COLO829 (cell line): ENCODE data around the gene EML2.
"Not testable (repeated sequence)": the region's sequence is repeated elsewhere in the genome, so short reads cannot be mapped to it uniquely, and the experiment has no call there.

Source experiments
- DNase-seq: peaks from one replicate; pipeline ENCODE4 v3.0.0; 2012; ENCODE audit warnings: low spot score

The EML2 gene

DNA sequence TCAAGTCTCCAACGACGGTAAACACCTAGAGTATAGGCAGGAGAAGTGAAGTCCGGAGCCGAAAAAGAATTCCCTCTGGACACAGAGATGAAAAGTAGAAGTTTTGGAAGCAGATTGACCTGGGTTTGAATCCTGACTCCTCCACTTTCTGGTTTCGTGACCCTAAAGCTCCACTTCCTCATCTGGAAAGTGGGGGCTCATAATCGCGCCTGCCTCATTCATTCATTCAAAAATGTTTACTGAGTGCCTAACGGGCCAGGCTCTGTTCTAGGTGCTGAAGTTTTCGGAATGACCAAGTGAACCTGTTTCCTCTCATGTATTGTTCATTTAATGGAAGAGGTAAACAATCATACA lies 7.1 kb upstream of the EML2 start:
- DNase-seq: no peak

DNA sequence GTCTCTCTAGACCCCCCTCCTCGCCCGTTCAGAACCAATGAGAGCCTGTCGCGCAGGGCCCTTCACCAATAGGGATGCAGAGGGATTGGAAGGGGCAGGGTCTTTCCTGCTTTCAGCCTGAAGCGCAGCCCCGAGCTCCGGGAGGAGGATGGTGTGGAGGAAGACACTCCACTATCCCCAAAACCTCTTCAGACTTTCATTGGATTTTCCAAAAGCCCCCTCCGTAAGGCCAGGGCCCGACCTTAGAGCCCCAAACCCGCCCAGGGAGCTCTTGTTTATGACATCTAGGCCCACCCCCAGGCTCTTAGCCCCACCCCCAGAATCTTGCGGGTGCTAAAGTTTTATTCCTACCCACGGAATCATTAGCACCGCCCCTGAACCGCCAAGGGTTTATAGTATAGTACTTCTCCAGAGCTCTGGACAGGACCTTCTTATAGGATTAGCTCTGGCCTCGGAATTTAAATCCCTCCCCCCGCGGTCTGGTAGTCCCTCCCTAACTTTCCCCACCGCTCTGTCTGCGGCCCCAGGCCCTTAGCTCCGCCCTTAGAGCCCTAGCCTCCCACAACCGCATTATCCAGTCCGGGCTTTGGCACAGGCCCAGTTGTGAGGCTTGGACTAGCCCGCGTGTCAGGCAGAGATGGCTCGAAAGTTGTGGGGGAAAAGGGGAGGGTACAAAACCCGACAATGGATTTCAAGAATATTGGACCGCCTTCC lies 6.6 kb upstream of the EML2 start:
- peak; percentile 76 for DNase-seq

DNA sequence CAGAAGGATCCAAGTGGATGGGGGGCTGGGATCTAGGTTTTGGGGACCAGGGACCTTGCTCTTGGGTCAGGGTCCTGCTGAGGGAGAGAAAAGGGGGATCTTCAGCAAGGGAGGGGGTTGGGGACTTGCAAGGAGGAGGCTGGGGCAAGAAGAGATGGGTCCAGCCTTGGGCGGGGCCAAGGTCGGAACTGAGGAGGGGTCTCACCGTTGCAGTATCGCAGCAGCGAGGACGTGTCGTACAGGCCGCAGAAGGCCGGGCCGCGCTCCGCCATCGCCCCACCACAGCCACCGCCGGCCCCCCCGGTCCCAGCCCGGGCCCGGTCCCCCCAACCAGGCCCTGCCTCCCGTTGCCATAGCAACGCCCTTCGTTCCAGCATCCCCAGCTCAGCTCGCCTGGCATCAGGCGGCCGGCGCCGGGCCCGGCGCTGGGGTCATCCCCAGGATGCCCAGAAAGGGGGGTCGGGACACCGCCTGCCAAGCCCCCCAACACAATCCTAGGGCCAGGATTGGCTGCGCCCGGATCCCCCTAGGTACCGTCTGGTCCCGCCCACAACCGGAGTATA lies 6.0 kb upstream of the EML2 start:
- DNase-seq: no peak

DNA sequence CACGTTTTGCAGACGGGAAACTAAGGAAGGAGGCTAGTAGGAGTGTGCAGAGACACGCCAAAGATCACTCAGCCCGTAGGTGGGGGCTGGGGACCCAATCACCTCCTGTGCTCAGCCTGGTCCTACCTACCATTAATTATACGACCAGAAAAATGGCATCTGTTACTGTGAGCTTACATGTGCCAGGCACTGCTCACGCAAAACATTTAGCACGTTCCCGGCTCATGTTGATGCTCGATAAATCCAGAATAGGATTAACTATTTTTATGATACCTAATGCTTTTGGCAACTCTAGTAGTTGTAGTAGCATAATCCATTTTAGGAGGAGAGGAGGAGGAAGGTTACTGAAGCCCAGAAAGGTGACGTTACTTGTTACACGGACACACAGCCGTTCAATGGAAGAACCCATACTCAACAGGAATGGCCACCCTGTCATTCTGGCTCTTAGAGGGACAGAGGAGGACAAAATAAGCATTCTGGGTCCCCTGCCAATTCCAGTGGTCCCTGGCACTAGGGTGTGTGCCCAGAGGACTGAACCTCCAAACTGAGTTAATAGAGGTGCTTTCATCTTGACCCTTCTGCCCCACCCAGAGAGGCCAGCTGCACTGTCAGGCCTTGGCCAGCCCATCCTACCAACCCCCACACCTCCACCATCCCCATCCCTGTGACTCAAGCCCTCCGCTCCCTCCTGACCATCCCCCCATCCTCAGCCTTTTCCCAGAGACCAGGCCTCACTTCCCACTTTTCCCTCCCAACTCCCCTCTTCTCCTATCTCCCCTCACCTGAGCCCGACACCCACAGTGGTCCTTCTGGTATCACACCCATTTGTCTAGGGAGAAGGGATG lies 5.0 kb upstream of the EML2 start:
- no peak for DNase-seq

DNA sequence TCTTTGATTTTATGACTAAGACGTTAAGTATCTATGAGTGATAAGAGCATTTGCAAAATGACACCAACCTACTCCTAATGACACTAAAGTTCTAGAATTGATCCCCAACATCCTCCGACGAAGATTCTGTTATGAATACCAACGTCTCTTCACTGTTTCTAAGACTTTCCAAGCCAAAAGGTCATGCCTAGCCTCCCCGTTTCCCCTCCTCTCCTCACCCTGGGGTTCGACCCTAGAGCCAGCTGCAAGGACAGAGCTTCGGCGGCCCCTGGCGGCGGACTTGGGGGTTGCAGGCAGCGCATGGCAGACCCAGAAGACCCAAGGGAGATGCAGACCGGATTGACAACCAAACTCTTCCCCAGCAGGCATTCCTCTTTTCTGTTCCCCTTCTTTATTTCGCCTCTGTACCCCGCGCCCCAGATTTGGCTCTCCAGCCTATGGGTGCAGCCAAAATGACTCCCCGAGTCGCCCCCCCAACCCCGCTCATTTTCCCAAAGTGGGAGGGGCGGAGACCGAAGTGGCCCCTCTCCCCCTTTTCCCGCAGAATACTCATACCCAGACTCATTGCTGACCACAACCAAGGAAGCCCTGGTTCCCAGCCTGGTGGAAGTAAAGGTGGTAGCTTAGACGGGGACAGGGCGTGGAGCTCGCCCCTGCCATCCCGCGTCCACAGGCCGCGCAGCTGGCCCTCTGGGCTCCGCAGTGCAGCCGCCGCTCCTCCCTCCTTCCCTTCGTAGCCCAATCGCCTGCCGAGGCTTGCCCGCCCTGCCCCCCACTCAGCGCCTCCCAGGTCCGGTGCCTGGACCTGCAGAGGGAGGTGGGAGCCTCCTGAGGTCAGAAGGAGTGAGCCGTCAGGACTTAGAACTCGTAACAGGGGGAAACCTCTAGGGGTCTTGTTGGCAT lies 4.1 kb upstream of the EML2 start:
- DNase-seq: peak; percentile 78

DNA sequence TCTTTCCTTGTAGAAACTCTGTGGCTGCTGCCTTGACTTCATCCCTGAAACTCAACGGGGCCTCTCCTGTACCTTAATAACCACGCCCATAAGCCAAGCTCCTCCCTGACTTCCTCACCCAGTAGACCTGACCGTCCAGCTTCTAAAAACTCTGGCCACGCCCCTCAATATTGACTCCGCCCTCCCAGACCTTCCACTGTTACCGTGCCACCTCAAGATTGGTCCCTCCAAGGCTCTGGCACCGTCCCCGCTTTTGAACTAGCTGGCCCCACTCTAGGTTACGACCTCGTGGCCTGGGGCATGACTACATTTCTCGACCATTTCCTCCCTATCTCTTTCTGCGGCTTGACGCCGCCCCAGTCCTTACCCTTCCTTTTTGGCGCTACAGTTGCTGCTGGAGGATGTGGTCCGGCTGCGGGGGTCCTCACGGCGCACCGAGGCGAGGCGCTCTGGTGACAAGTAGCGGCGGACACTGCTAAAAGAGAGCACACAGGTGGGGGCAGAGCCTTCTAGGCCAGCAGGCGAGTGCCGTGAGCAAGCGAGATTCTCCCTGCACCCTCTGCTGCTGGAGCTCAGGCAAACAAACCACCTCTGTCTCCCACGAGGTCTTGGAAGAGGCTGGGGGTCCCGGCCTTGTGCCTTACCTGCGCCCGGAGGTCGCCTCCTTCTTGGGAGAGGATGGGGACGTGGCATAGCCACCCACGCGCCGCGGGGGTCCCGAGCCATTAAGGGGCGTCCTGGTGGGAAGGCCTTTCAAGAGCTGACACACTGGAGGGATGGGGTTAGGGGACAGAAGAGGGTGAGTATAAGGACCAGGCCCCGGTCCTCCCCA lies 2.3 kb upstream of the EML2 start:
- peak; percentile 95 for DNase-seq

DNA sequence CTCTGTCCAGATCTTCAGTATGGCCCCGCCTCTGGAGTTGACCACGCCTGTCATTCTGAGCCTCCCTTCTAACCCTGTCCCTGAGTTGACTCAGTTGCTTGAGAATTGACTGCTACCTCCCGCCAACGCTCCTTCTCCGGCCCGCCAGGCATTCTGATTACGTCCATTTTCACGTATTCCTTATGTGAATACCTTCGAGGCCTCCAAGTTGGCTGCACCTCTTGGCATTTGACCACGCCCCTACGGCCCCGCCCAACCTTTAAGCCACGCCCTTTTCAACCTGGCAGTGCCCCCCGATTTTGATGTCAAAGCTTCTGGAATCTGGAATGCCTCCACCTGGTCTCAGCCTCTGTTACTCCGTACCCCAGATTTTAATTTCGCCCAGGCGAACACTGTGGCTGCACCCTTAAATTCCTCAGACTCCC lies 1.7 kb upstream of the EML2 start:
- DNase-seq: no peak

DNA sequence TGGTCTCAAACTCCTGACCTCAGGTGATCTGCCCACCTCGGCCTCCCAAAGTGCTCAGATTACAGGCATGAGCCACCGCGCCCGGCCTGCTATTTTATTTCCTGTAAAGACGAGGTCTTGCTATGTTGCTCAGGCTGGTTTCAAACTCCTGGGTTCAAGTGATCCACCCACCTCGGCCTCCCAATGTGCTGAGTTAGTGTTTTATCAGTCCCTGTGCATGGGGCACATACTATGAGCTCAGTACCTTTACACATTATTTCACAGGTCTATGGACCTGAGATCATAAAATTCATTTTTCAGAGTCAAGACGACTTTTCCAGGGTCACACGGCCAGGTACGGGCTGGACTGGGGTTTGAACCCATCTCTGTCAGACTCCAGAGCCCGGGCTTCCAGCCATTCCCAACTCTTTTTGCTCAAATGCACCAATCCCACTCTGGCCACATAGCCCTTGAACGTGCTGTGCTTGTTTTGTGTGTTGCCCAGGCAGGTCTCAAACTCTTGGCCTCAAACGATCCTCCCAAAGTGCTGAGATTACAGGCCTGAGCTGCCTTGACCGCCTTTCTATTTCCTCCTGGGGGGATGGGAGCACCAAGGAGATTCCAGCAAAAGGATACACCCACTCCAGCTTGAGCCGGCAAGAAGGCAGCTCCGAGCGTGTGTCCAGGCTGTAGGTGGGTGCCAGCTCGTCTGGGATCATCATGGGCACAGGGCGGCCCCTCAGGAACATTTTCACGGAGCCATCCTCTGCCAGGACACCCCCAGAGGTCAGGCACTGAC lies 1.1 kb downstream of the EML2 start:
- peak; percentile 21 for DNase-seq

DNA sequence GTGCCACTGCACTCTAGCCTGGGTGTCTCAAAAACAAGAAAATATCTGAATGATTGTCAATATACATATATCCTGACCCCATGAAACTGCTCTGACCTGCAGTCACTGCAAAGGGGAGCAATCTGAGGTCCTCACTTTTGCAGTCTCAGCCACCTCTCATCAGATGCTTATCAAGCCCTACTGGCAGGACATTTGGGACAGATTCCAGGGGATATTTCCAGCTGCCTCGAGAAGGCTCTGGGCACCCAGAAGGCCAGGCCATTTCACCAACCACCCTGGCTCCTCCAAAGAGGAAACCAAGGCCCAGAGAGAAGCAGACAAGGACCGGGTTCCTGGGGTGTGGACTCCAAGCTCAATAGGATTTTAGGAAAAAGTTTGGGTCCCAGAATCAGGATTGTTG lies 2.3 kb downstream of the EML2 start:
- DNase-seq: no peak

DNA sequence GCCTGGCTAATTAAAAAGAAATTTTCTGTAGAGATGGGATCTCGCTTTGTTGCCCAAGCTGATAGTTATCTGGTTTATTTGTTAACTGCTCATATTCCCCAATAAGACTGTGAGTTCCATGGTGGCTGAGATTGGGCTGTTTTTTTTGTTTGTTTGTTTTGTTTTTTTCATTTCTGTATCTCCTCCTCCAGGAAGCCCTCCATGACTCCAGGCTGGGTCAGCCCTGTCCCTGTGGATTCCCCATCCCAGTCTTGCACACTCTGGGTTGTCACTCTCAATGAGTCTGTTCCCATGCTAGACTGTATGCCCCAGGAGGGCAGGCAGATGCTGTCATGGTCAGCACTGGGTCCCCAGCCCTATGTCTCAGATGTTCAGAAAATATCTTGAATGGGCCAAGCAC lies 2.9 kb downstream of the EML2 start:
- no peak for DNase-seq

DNA sequence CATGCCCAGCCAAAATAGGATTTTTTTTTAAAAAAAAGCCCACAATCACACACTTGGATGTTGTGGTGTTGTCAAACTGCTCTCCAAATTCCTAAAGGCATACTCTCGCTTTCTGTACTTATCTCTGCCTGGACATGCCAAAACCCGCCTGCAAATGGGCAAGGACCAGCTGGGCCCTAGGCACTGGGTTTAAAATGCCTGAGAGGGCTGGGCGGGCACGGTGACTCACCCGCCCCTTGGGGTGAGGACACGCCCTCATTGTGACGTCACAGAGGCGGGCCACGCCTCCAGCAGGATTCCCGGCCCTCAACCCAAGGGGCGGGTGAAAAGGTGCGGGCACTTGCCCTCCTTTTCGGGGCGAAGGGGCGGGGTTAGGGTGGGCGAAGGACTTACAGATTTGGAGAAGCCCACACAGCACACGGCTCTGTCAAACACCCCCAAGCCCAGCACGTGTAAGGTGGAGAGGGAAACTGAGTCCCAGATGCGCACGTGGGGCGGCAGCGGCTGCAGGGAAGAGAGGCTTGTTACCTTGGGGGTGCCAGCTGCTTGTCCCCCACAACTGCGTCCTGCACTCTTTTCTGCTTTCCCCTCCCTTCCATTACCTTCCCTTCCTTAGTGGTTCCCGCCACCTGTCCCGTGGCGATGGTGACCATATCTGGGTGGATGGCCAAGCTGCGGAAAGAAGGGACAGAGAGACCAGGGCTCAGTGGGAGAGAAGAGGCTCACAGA lies 6.6 kb downstream of the EML2 start:
- DNase-seq: peak; percentile 91

DNA sequence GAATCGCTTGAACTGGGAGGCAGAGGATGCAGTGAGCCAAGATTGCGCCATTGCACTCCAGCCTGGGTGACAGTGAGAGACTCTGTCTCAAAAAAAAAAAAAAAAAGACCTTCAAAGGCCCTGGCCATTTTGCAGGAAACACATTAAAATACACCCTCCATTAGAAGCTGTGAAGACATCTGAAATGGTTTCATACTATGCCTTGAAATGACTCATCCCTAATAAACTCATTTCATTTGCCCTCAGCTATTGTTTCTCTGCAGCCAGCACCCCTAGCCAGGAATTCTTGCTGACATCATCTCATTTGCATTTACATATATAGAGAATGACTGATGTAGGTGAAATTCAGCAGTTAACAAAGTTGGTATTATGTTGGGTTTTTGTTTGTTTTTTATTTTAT lies 8.7 kb downstream of the EML2 start:
- peak; percentile 94 for DNase-seq

DNA sequence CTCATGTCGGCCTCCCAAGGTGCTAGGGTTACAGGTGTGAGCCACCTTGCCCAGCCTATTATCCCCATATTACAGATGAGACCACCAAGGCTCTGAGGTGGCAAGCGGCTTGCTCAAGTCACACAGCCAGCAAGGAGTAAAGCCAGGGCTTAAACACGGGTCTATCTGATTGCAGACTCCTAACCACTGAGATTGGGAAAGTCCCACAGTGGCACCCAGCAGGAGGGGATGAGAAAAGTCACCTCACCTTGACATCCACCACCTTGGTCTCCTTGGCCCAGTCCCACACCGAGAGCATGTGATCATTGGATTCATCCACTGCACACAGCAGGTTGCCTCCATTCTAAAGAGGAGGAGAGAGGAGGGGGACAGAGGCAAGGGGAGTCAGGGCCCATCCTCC lies 9.5 kb downstream of the EML2 start:
- no peak for DNase-seq

DNA sequence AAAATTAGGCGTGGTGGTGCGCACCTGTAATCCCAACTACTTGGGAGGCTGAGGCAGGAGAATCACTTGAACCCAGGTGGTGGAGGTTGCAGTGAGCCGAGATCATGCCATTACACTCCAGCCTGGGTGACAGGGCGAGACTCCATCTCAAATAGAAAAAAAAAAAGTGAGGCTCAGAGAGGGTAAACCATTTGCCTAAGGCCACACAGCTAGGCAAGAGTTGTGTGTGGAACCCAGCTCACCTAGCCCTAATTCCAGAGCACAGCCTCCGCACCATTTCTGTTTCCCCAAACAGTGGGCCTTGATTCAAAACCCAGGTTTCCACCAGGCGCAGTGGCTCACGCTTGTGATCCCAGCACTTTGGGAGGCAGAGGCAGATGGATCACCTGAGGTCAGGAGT lies 11.0 kb downstream of the EML2 start:
- DNase-seq: not testable (repeated sequence)

DNA sequence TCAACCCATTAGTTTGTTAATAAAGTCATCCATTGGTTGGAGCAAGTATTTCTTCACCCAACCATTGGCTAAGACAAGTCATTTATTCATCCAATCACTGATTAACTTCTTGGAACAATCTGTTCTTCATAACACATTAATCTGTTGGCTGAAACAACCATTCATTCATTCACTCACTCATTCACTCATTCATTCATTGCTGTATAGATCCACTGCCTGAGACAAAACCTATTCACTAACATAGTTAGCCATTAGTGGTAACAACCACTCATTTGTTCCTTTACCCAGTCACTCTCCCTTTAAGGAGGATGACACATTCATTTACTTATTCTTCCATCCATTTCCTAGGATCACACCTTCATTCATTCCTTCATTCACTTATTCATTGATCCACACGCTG lies 15.2 kb downstream of the EML2 start:
- DNase-seq: no peak

DNA sequence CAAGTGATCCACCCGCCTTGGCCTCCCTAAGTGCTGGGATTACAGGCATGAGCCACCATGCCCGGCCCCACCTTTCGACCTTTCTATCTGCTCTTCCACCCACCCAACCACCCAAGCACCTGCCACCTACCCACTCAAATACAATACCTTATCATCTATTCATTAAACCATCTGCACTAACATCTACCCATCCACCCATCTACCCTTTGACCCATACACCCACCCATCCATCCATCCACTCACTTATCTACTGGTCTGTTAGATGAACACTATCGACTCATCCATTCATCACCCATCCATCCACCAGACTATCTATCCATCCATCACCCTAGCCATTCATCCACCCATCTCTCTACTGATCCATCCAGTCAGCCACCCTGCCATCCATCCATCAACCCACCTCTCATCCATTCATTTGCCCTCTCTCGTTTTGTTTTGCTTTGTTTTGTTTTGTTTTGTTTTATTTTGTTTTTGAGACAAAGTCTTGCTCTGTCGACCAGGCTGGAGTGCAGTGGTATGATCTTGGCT lies 17.2 kb downstream of the EML2 start:
- DNase-seq: no peak

DNA sequence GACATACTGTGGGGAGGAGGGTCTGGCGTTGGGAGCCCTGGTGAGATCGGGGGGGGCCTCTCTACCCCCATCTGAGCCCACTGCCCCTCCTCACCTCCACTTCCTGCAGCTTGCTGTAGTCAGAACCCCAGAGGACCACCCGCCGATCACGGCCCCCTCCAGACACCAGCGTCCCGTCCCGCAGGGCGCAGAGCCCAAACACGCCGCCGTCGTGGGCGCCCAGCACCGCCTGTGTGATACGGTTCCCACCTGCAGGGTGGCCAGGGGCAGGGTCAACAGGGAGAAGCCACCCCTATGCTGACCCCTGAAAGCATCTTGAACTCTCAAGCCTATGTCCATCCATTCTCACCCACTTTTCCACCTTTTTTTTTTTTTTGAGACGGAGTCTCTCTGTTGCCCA lies 17.8 kb downstream of the EML2 start:
- DNase-seq: no peak

DNA sequence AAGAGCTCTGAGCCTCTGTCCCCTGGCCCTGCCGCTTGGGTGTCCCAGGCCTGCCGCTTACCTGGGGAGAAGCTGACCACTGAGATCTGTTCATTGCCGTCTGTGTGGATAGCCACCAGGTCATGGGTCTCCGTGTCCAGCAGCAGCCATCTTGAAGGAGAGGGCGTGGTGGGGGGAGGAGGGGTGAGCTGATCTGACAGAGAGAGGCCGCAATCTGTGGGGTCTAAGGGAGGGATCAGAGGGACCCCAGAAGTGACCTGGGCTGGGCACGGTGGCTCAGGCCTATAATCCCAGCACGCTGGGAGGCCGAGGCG lies 22.5 kb downstream of the EML2 start:
- no peak for DNase-seq

DNA sequence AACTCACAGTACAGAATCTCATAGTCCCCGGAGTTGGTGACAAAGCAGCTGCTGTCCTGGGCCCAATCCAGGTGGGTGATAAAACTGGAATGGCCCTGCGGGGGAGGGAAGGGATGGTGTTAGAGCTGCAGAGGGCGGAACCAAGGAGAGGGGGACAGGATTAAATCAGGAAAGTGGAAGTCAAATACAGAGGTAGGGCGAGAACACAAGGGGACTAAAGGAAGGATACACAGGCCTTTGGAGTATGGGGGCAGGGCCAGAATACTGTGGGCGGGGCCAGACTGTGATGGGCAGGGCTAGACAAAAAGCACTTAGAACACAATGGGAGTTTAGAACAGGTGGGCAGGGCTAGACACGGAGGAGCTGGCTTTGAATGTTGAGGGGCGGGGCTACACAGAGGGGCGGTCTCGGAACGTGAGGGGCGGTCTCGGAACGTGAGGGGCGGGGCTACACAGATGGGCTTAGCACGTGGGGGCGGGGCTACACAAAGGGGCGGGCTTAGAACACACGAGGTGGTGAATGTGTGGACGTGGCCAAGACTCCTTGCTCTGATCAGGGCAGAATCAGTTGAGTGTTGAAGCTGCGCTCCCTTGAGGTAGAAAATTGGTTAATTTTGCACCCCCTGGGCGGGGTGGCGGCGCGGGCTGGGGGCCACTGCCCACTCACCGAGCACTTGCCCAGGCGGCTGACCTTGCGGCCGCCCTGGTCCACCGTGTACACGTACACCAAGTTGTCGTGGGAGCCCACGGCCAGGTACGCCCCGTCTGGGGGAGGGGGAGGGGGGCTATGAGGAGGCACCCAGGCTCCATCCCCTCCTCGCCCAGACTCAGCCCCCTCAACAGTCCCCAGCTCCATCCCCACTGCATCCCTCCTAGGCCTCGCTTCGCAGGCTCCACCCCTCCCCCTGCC lies 23.1 kb downstream of the EML2 start:
- DNase-seq: peak; percentile 96
